Spleen (tissue), 11 donors: ENCODE results near the gene MYOZ2. TPM values are rescaled to one million over a fixed set of nuclear protein-coding genes. Genes with fewer than 3 reads are reported as not detected.

Experiments used
- DNase-seq: peaks from one replicate; pipeline ENCODE4 v3.0.0-alpha.2; 2020
- H3K27ac ChIP-seq, 8 donors: fragments of 200-600 bp; sonication (generic) in 7 of 8; 1 replicate in 4 of 8; 2 replicates in 4 of 8; pipeline versions ENCODE4 v1.5.0 to v1.8.0; 2016 to 2021; ENCODE audit warnings: inconsistent platforms in 4 of 8, mild to moderate bottlenecking in 4 of 8, moderate library complexity in 1 of 8
- H3K27me3 ChIP-seq, 7 donors: fragments of 200-600 bp; sonication (generic) in 6 of 7; replicated peaks in 1 of 7; 1 replicate in 4 of 7; 2 replicates in 3 of 7; pipeline versions ENCODE4 v1.5.0 to v1.8.0; 2016 to 2021; ENCODE audit warnings: inconsistent platforms in 3 of 7, mild to moderate bottlenecking in 1 of 7
- H3K36me3 ChIP-seq, 6 donors: fragments of 200-600 bp; sonication (generic) in 5 of 6; 1 replicate in 4 of 6; 2 replicates in 2 of 6; pipeline versions ENCODE4 v1.5.0 to v1.8.0; 2016 to 2021; ENCODE audit warnings: inconsistent platforms in 2 of 6
- H3K4me1 ChIP-seq, 6 donors: fragments of 200-600 bp; sonication (generic) in 5 of 6; 1 replicate in 3 of 6; 2 replicates in 3 of 6; pipeline versions ENCODE4 v1.5.0 to v1.8.0; 2016 to 2021; ENCODE audit warnings: inconsistent platforms in 3 of 6
- H3K4me3 ChIP-seq, 8 donors: fragments of 200-600 bp; sonication (generic) in 7 of 8; 1 replicate in 4 of 8; 2 replicates in 4 of 8; pipeline versions ENCODE4 v1.5.0 to v1.8.0; 2016 to 2021; ENCODE audit warnings: inconsistent platforms in 4 of 8, mild to moderate bottlenecking in 4 of 8, moderate library complexity in 2 of 8
- H3K9me3 ChIP-seq, 8 donors: fragments of 200-600 bp; sonication (generic) in 7 of 8; 1 replicate in 4 of 8; 2 replicates in 4 of 8; pipeline versions ENCODE4 v1.5.0 to v1.8.0; 2016 to 2021; ENCODE audit warnings: inconsistent platforms in 4 of 8
- CTCF ChIP-seq, 11 experiments: fragments of 200-600 bp in 7 of 11; fragments of 450-650 bp in 4 of 11; sonication (generic) in 4 of 11; IDR thresholded peaks in 8 of 11; conservative IDR thresholded peaks in 3 of 11; 1 replicate in 7 of 11; 2 replicates in 4 of 11; pipeline versions ENCODE4 v1.4.0 to v1.8.0; 2016 to 2021; ENCODE audit warnings: antibody characterized with exemption in 11 of 11, inconsistent platforms in 4 of 11, mild to moderate bottlenecking in 1 of 11
- POLR2A ChIP-seq, 3 donors: fragments of 450-650 bp; IDR thresholded peaks; one replicate each; pipeline ENCODE4 v1.5.1; 2017; ENCODE audit warnings: antibody characterized with exemption in 3 of 3, mild to moderate bottlenecking in 1 of 3
- POLR2AphosphoS5 ChIP-seq, 3 donors: sonication (generic); formaldehyde crosslinking; IDR thresholded peaks; one replicate each; pipeline ENCODE4 v1.5.1; 2017; ENCODE audit warnings: antibody characterized with exemption in 3 of 3
- WGBS, 5 donors: extraction: QIAGEN DNeasy Blood & Tissue Kit in 3 of 5; methylation state at CpG; one replicate each; pipeline versions ENCODE4 v1.1.5 to v1.1.7; 2013 to 2018; 5-methylcytosine and 5-hydroxymethylcytosine counted together
- intact Hi-C: fragments of 100-400 bp; cut with DNase I; formaldehyde crosslinking; loops from one replicate; pipeline ENCODE4 v1.15.0; 2023; ENCODE audit warnings: low total_unique reads
- polyA plus RNA-seq, 3 donors: library from polyadenylated mRNA; stranded (reverse); fragments of 200-250 nt; gene quantifications; one replicate each; pipeline ENCODE4 v1.2.1, GENCODE V29; 2013
- total RNA-seq, 7 donors: library from RNA; depleted of rRNA in 3 of 7; stranded (reverse); fragments of >200 nt in 3 of 7; fragmentation: NEBNext Ultra II Directional in 4 of 7; extraction: Animal tissue kit (Norgen Biotek cat#: 25700) in 4 of 7; gene quantifications; one replicate each; pipeline versions ENCODE4 v1.1.0 to v1.2.1, GENCODE V29; 2016 to 2021
- donor health status: healthy with polysubstance abuse.
- donor health status: DM: no; HTN: no; CAD: no; lungs with moderate emphysema.
- donor health status: DM: no; HTN: no; CAD: no.
- donor health status: Bipolar disorder and iron deficiency.
- donor health status: healthy.
- donor health status: DM: no; HTN: no; CAD: no.
- donor health status: DM: yes; HTN: yes; CAD: no.

Gene MYOZ2
- total and polyA plus RNA-seq, 10 donors, result 0.26 to 0.54 (median 0.41) TPM; not detected in 1

GRCh38 chr4:119179011-119179410 is 43.4 kb downstream of the MYOZ2 start:
- no peaks in the 10 kb centered on the region for H3K9me3 ChIP-seq

GRCh38 chr4:119184128-119184527 is 48.5 kb downstream of the MYOZ2 start:
- WGBS, 5 donors, result 90 to 93% (median 92%) methylated on average over 2 of the region's 2 CpGs

More at GRCh38 chr4:119179011-119179410, 43.4 kb downstream of the MYOZ2 start:
- WGBS, 5 donors, result 54 to 69% (median 62%) methylated on average over 1 of the region's 1 CpG
- intact Hi-C loops, result no loop called here
- no peak overlapping the region for H3K4me3 ChIP-seq
- no peak overlapping the region for H3K27ac ChIP-seq
- TF ChIP-seq POLR2A (IDR thresholded peaks at IDR 0.05) (no peak), POLR2AphosphoS5 (IDR thresholded peaks at IDR 0.05) (no peak), CTCF (IDR thresholded peaks at IDR 0.05 in 8 of 11, conservative IDR thresholded peaks at IDR 0.05 in 3 of 11) (no peak)
- no peak for DNase-seq
- no peaks in the 10 kb centered on the region for H3K4me1 ChIP-seq
- peaks cover 0 to 5% (median 0%) of the 10 kb centered on the region in 7 donors for H3K27me3 ChIP-seq
- H3K36me3 ChIP-seq, result no peaks in the 10 kb centered on the region

GRCh38 chr4:119189638-119190037 is 54.0 kb downstream of the MYOZ2 start:
- intact Hi-C loops, result no loop called here
- peaks cover 0 to 4% (median 0%) of the 10 kb centered on the region in 7 donors for H3K27me3 ChIP-seq

More at GRCh38 chr4:119184128-119184527, 48.5 kb downstream of the MYOZ2 start:
- no peaks in the 10 kb centered on the region for H3K9me3 ChIP-seq
- no peak overlapping the region for H3K4me3 ChIP-seq
- no peaks in the 10 kb centered on the region for H3K4me1 ChIP-seq
- H3K36me3 ChIP-seq, result no peaks in the 10 kb centered on the region
- intact Hi-C loops, result no loop called here
- DNase-seq, result no peak
- H3K27me3 ChIP-seq, result peaks cover 0 to 5% (median 0%) of the 10 kb centered on the region in 7 donors
- no peak for TF ChIP-seq POLR2AphosphoS5 (IDR thresholded peaks at IDR 0.05)
- TF ChIP-seq POLR2A (IDR thresholded peaks at IDR 0.05), result no peak
- TF ChIP-seq CTCF (IDR thresholded peaks at IDR 0.05 in 8 of 11, conservative IDR thresholded peaks at IDR 0.05 in 3 of 11), result no peak
- H3K27ac ChIP-seq, result no peak overlapping the region

GRCh38 chr4:119190354-119190753 is 54.7 kb downstream of the MYOZ2 start:
- Histone ChIP-seq H3K27ac (peak overlapping the region in 4 of 8 donors; percentile 39 to 49 (median 46)), H3K4me1 (no peaks in the 10 kb centered on the region), H3K36me3 (no peaks in the 10 kb centered on the region), H3K9me3 (no peaks in the 10 kb centered on the region), H3K27me3 (peaks cover 0 to under 1% (median 0%) of the 10 kb centered on the region in 7 donors), H3K4me3 (no peak overlapping the region)
- WGBS, 5 donors, result 88 to 95% (median 92%) methylated on average over 2 of the region's 2 CpGs
- intact Hi-C loops, result no loop called here
- DNase-seq, result no peak
- TF ChIP-seq POLR2AphosphoS5 (IDR thresholded peaks at IDR 0.05) (no peak), POLR2A (IDR thresholded peaks at IDR 0.05) (no peak), CTCF (IDR thresholded peaks at IDR 0.05 in 8 of 11, conservative IDR thresholded peaks at IDR 0.05 in 3 of 11) (no peak)

More at GRCh38 chr4:119189638-119190037, 54.0 kb downstream of the MYOZ2 start:
- Histone ChIP-seq H3K4me1 (no peaks in the 10 kb centered on the region), H3K4me3 (no peak overlapping the region), H3K27ac (peak overlapping the region in 5 of 8 donors; percentile 1 to 51 (median 45)), H3K36me3 (no peaks in the 10 kb centered on the region), H3K9me3 (no peaks in the 10 kb centered on the region)
- TF ChIP-seq CTCF (IDR thresholded peaks at IDR 0.05 in 8 of 11, conservative IDR thresholded peaks at IDR 0.05 in 3 of 11) (no peak), POLR2AphosphoS5 (IDR thresholded peaks at IDR 0.05) (no peak), POLR2A (IDR thresholded peaks at IDR 0.05) (no peak)
- no peak for DNase-seq
- WGBS, 5 donors, result 30 to 72% (median 49%) methylated on average over 1 of the region's 1 CpG
